Suprapubic skin (tissue), 4 donors: ENCODE results near the gene MAD1L1. TPM values are rescaled to one million over a fixed set of nuclear protein-coding genes. Genes with fewer than 3 reads are reported as not detected.
A peak's percentile ranks its signal among the peaks of the same experiment; 100 is the strongest.

Source experiments
- DNase-seq, 2 donors: peaks; one replicate each; pipeline ENCODE4 v3.0.0-alpha.2; 2019; ENCODE audit warnings: low spot score in 2 of 2
- H3K27ac ChIP-seq: fragments of 200-600 bp; sonication (generic); one replicate; pipeline ENCODE4 v1.5.1; 2019
- H3K27me3 ChIP-seq: fragments of 200-600 bp; sonication (generic); one replicate; pipeline ENCODE4 v1.5.1; 2019
- H3K36me3 ChIP-seq: fragments of 200-600 bp; sonication (generic); one replicate; pipeline ENCODE4 v1.5.1; 2019
- H3K4me1 ChIP-seq: fragments of 200-600 bp; sonication (generic); one replicate; pipeline ENCODE4 v1.5.1; 2019
- H3K4me3 ChIP-seq: fragments of 200-600 bp; sonication (generic); one replicate; pipeline ENCODE4 v1.5.1; 2019; ENCODE audit warnings: mild to moderate bottlenecking
- H3K9me3 ChIP-seq: fragments of 200-600 bp; sonication (generic); one replicate; pipeline ENCODE4 v1.5.1; 2019
- EP300 ChIP-seq: sonication (generic); formaldehyde crosslinking; IDR thresholded peaks from one replicate; pipeline ENCODE4 v1.6.1; 2017; ENCODE audit warnings: antibody characterized with exemption
- POLR2A ChIP-seq, 2 donors: fragments of 450-650 bp; IDR thresholded peaks; one replicate each; pipeline ENCODE4 v1.6.1; 2017; ENCODE audit warnings: antibody characterized with exemption in 2 of 2, mild to moderate bottlenecking in 2 of 2, moderate library complexity in 2 of 2
- POLR2AphosphoS5 ChIP-seq, 3 donors: sonication (generic); formaldehyde crosslinking; IDR thresholded peaks; one replicate each; pipeline ENCODE4 v1.6.1; 2017; ENCODE audit warnings: antibody characterized with exemption in 3 of 3
- WGBS: methylation state at CpG from one replicate; pipeline ENCODE4 v1.1.5; 2018; 5-methylcytosine and 5-hydroxymethylcytosine counted together
- total RNA-seq, 4 donors: library from RNA; depleted of rRNA; stranded (reverse); fragments of >200 nt; gene quantifications; one replicate each; pipeline ENCODE4 v1.1.0, GENCODE V29; 2016
- TF ChIP-seq, protein P1 (sequence below), 2 donors: fragments of 200-600 bp in 1 of 2; fragments of 450-650 bp in 1 of 2; sonication (generic) in 1 of 2; IDR thresholded peaks; one replicate each; pipeline ENCODE4 v1.5.1; 2016 to 2019; ENCODE audit warnings: antibody characterized with exemption in 2 of 2, mild to moderate bottlenecking in 1 of 2, moderate library complexity in 1 of 2

The MAD1L1 gene
- total RNA-seq, 4 donors from 2014 or later, result 53.2 to 69.8 (median 62.2) TPM

DNA sequence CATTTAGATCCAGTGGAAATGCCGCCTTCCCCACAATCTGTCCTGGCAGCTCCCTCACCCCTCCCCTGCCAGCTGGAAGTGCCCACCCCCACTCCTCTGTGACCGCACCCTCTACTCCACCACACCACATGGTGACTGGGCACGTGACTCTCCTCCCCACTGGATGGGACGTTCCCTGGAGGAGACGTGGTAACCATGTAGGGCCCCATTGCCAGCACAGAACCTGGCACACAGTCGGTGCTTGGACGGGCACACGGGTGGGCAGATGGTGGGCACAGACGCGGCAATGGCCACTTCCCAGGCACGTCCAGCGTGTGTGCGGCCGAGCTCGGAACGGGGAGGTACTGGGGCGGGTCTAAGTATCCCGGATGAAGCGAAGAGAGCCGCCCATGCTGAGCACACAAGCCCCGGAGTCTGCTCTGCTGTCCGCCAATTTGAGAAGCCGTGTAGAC lies 245.6 kb downstream of the MAD1L1 start:
- 91% methylated on average over 23 of the region's 23 CpGs for WGBS
- no peak overlapping the region for H3K4me3 ChIP-seq
- DNase-seq, result no peak
- no peak for TF ChIP-seq POLR2A (IDR thresholded peaks at IDR 0.05)
- TF ChIP-seq, protein P1, sequence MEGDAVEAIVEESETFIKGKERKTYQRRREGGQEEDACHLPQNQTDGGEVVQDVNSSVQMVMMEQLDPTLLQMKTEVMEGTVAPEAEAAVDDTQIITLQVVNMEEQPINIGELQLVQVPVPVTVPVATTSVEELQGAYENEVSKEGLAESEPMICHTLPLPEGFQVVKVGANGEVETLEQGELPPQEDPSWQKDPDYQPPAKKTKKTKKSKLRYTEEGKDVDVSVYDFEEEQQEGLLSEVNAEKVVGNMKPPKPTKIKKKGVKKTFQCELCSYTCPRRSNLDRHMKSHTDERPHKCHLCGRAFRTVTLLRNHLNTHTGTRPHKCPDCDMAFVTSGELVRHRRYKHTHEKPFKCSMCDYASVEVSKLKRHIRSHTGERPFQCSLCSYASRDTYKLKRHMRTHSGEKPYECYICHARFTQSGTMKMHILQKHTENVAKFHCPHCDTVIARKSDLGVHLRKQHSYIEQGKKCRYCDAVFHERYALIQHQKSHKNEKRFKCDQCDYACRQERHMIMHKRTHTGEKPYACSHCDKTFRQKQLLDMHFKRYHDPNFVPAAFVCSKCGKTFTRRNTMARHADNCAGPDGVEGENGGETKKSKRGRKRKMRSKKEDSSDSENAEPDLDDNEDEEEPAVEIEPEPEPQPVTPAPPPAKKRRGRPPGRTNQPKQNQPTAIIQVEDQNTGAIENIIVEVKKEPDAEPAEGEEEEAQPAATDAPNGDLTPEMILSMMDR (IDR thresholded peaks at IDR 0.05), result no peak
- no peak for TF ChIP-seq POLR2AphosphoS5 (IDR thresholded peaks at IDR 0.05)
- TF ChIP-seq EP300, result no peak
- H3K36me3 ChIP-seq, result no peaks in the 10 kb centered on the region
- H3K9me3 ChIP-seq, result no peaks in the 10 kb centered on the region
- no peaks in the 10 kb centered on the region for H3K27me3 ChIP-seq
- no peak overlapping the region for H3K27ac ChIP-seq
- no peaks in the 10 kb centered on the region for H3K4me1 ChIP-seq

GRCh38 chr7:1986366-1987083 lies 246.2 kb downstream of the MAD1L1 start:
- WGBS, result 92% methylated on average over 19 of the region's 31 CpGs
- Histone ChIP-seq H3K4me3 (no peak overlapping the region), H3K4me1 (no peaks in the 10 kb centered on the region), H3K36me3 (no peaks in the 10 kb centered on the region), H3K27me3 (no peaks in the 10 kb centered on the region), H3K9me3 (no peaks in the 10 kb centered on the region), H3K27ac (no peak overlapping the region)
- TF ChIP-seq POLR2A (IDR thresholded peaks at IDR 0.05) (no peak), EP300 (no peak), POLR2AphosphoS5 (IDR thresholded peaks at IDR 0.05) (no peak)
- TF ChIP-seq, protein P1 (IDR thresholded peaks at IDR 0.05), result no peak
- no peak for DNase-seq

- H3K27me3 ChIP-seq, result no peaks in the 10 kb centered on the region
- TF ChIP-seq POLR2A (IDR thresholded peaks at IDR 0.05), result no peak
- TF ChIP-seq POLR2AphosphoS5 (IDR thresholded peaks at IDR 0.05), result no peak
- no peak for TF ChIP-seq EP300
- TF ChIP-seq, protein P1 (IDR thresholded peaks at IDR 0.05), result no peak
- H3K27ac ChIP-seq, result no peak overlapping the region
- no peak overlapping the region for H3K4me3 ChIP-seq
- no peaks in the 10 kb centered on the region for H3K36me3 ChIP-seq
- DNase-seq, result no peak
- H3K9me3 ChIP-seq, result no peaks in the 10 kb centered on the region
- no peaks in the 10 kb centered on the region for H3K4me1 ChIP-seq
- WGBS, result 93% methylated on average over 6 of the region's 9 CpGs
Measured at GRCh38 chr7:1985936-1986335, 246.8 kb downstream of the MAD1L1 start.

GRCh38 chr7:1985042-1985441 lies 247.7 kb downstream of the MAD1L1 start:
- no peaks in the 10 kb centered on the region for H3K4me1 ChIP-seq

DNA sequence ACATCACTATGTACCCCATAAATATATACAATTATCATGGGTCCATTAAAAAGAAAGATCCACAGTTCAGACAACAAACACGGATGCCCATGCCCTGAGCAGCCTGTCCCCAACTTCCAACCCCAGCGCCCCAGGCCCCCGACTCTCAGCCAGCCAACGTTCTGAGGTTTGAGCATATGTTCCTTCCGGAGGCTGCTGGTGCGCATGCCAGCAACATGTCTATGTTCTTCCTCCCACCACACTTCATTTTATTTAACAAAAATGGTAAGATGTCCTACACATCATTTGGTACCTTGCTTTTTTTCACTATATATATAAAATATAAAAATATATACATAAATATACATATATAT lies 250.9 kb downstream of the MAD1L1 start:
- no peak overlapping the region for H3K4me3 ChIP-seq
- no peaks in the 10 kb centered on the region for H3K9me3 ChIP-seq
- no peaks in the 10 kb centered on the region for H3K27me3 ChIP-seq
- peak in 1 of 2 donors; percentile 22 for DNase-seq
- no peak for TF ChIP-seq EP300
- TF ChIP-seq, protein P1 (IDR thresholded peaks at IDR 0.05), result no peak
- TF ChIP-seq POLR2AphosphoS5 (IDR thresholded peaks at IDR 0.05), result no peak
- no peak for TF ChIP-seq POLR2A (IDR thresholded peaks at IDR 0.05)
- 84% methylated on average over 6 of the region's 6 CpGs for WGBS
- peaks cover 15% of the 10 kb centered on the region for H3K36me3 ChIP-seq
- no peak overlapping the region for H3K27ac ChIP-seq
- no peaks in the 10 kb centered on the region for H3K4me1 ChIP-seq

More at GRCh38 chr7:1985042-1985441, 247.7 kb downstream of the MAD1L1 start:
- WGBS, result 86% methylated on average over 10 of the region's 13 CpGs
- no peak overlapping the region for H3K4me3 ChIP-seq
- H3K9me3 ChIP-seq, result no peaks in the 10 kb centered on the region
- no peaks in the 10 kb centered on the region for H3K27me3 ChIP-seq
- TF ChIP-seq POLR2AphosphoS5 (IDR thresholded peaks at IDR 0.05) (no peak), EP300 (no peak), POLR2A (IDR thresholded peaks at IDR 0.05) (no peak)
- TF ChIP-seq, protein P1 (IDR thresholded peaks at IDR 0.05), result no peak
- H3K27ac ChIP-seq, result no peak overlapping the region
- DNase-seq, result peak in 1 of 2 donors; percentile 34
- no peaks in the 10 kb centered on the region for H3K36me3 ChIP-seq
